Upper lobe of left lung (tissue), 4 donors: Measurements from ENCODE around the gene QPCT.

ENCODE experiments used
- CTCF ChIP-seq, 6 experiments: fragments of 450-650 bp in 4 of 6; fragments of 200-600 bp in 2 of 6; sonication (generic) in 2 of 6; IDR thresholded peaks; one replicate each; pipeline ENCODE4 v1.5.1; 2016 to 2019; ENCODE audit warnings: antibody characterized with exemption in 6 of 6
- EP300 ChIP-seq, 4 donors: sonication (generic); formaldehyde crosslinking; IDR thresholded peaks; one replicate each; pipeline ENCODE4 v1.5.1; 2017; ENCODE audit warnings: antibody characterized with exemption in 4 of 4, control low read depth in 2 of 4
- POLR2A ChIP-seq, 4 donors: fragments of 450-650 bp; IDR thresholded peaks; one replicate each; pipeline ENCODE4 v1.5.1; 2016 to 2017; ENCODE audit warnings: antibody characterized with exemption in 4 of 4, mild to moderate bottlenecking in 2 of 4
- POLR2AphosphoS5 ChIP-seq, 2 donors: sonication (generic); formaldehyde crosslinking; IDR thresholded peaks; one replicate each; pipeline ENCODE4 v1.5.1; 2017; ENCODE audit warnings: antibody characterized with exemption in 2 of 2

- TF ChIP-seq CTCF (IDR thresholded peaks at IDR 0.05) (no peak), POLR2A (IDR thresholded peaks at IDR 0.05) (no peak), POLR2AphosphoS5 (IDR thresholded peaks at IDR 0.05) (no peak), EP300 (IDR thresholded peaks at IDR 0.05) (no peak)
Measured at GRCh38 chr2:37326866-37327634, 17.4 kb upstream of the QPCT start.
